SK-N-MC (cell line): Measurements from ENCODE around the gene WASHC3.

Experiments
- EZH2 ChIP-seq: fragments of 200-600 bp; sonication (generic); IDR thresholded peaks from one replicate; pipeline ENCODE4 v1.6.1; 2017; ENCODE audit warnings: antibody characterized with exemption
- POLR2AphosphoS5 ChIP-seq: IDR thresholded peaks from 2 replicates; pipeline ENCODE4 v1.6.1; 2012; ENCODE audit warnings: mild to moderate bottlenecking, low read depth, low read length, borderline replicate concordance

DNA sequence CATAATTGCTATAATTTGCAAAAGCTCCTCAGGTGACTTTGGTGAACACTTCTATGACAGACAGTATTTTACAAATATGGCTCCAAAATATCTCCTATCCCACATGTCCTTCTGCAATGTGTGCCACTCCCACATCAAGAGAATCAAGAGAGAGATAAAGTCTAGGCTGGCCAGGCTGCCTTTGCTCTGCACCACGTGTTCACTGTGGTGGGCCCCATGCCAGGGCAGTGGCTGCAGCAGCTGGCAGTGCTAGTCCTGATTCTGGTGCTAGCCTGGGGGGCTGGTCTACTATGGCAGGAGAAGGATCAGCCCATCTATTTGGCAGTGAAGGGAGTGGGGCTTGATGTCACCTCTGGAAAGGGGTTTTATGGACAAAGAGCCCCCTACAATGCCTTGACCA lies 98.1 kb downstream of the WASHC3 start:
- TF ChIP-seq POLR2AphosphoS5 (no peak), EZH2 (no peak)
